NCI-H2196 (cell line): ENCODE data around the gene MTF1.

Experiments
- DNase-seq: peaks from one replicate; lab custom pipeline; 2025; ENCODE audit not compliant: unreplicated experiment; lab: John Stamatoyannopoulos, UW

Gene MTF1

GRCh38 chr1:37868466-37868865, 9.1 kb upstream of the MTF1 start:
- DNase-seq, result no peak

- no peak for DNase-seq
Observed at GRCh38 chr1:37867784-37868183, 8.4 kb upstream of the MTF1 start.

GRCh38 chr1:37866491-37866890, 7.1 kb upstream of the MTF1 start:
- DNase-seq, result no peak

- peak; percentile 33 for DNase-seq
Observed at GRCh38 chr1:37865348-37866120, 6.1 kb upstream of the MTF1 start.

- no peak for DNase-seq
Observed at GRCh38 chr1:37862330-37862729, 2.9 kb upstream of the MTF1 start.

- DNase-seq, result no peak
Observed at GRCh38 chr1:37861151-37861550, 1.8 kb upstream of the MTF1 start.

- no peak for DNase-seq
Observed at GRCh38 chr1:37860346-37860666, 914 bp upstream of the MTF1 start.

GRCh38 chr1:37858931-37859506, 373 bp downstream of the MTF1 start:
- DNase-seq, result no peak

- no peak for DNase-seq
Observed at GRCh38 chr1:37854406-37854805, 5.0 kb downstream of the MTF1 start.

GRCh38 chr1:37853157-37853556, 6.2 kb downstream of the MTF1 start:
- no peak for DNase-seq

- no peak for DNase-seq
Observed at GRCh38 chr1:37851782-37852210, 7.6 kb downstream of the MTF1 start.

- no peak for DNase-seq
Observed at GRCh38 chr1:37851262-37851661, 8.1 kb downstream of the MTF1 start.

- no peak for DNase-seq
Observed at GRCh38 chr1:37850352-37850955, 8.9 kb downstream of the MTF1 start.

- no peak for DNase-seq
Observed at GRCh38 chr1:37849480-37849879, 9.9 kb downstream of the MTF1 start.

- no peak for DNase-seq
Observed at GRCh38 chr1:37846647-37847339, 12.6 kb downstream of the MTF1 start.

GRCh38 chr1:37845786-37846185, 13.6 kb downstream of the MTF1 start:
- no peak for DNase-seq

- DNase-seq, result no peak
Observed at GRCh38 chr1:37845049-37845646, 14.2 kb downstream of the MTF1 start.

GRCh38 chr1:37844536-37844935, 14.9 kb downstream of the MTF1 start:
- DNase-seq, result no peak

GRCh38 chr1:37841652-37842051, 17.7 kb downstream of the MTF1 start:
- no peak for DNase-seq

GRCh38 chr1:37840711-37841110, 18.7 kb downstream of the MTF1 start:
- no peak for DNase-seq

GRCh38 chr1:37839676-37840075, 19.7 kb downstream of the MTF1 start:
- DNase-seq, result no peak

- DNase-seq, result no peak
Observed at GRCh38 chr1:37836788-37837187, 22.6 kb downstream of the MTF1 start.
